WTC11 (cell line): ENCODE data around the gene SEZ6L2. TPM values are rescaled to one million over a fixed set of nuclear protein-coding genes. Genes with fewer than 3 reads are reported as not detected.
A peak's percentile ranks its signal among the peaks of the same experiment; 100 is the strongest.

ENCODE experiments used
- ATF6 ChIP-seq: sonication (generic); formaldehyde crosslinking; IDR thresholded peaks from 2 replicates; pipeline ENCODE4 v1.8.1; 2023; ENCODE audit warnings: mild to moderate bottlenecking, missing genetic modification reagents
- CREB1 ChIP-seq: sonication (generic); formaldehyde crosslinking; IDR thresholded peaks from 2 replicates; pipeline ENCODE4 v1.8.0; 2023; ENCODE audit warnings: mild to moderate bottlenecking, missing genetic modification reagents
- CREM ChIP-seq: sonication (generic); formaldehyde crosslinking; IDR thresholded peaks from 2 replicates; pipeline ENCODE4 v1.8.1; 2022; ENCODE audit warnings: mild to moderate bottlenecking, missing genetic modification reagents, moderate library complexity
- E2F1 ChIP-seq: sonication (generic); formaldehyde crosslinking; IDR thresholded peaks from 2 replicates; pipeline ENCODE4 v1.8.0; 2022; ENCODE audit warnings: mild to moderate bottlenecking, missing genetic modification reagents
- E2F4 ChIP-seq: sonication (generic); formaldehyde crosslinking; IDR thresholded peaks from 2 replicates; pipeline ENCODE4 v1.8.1; 2022; ENCODE audit warnings: low read depth, mild to moderate bottlenecking, moderate library complexity, missing genetic modification reagents, borderline replicate concordance
- E2F5 ChIP-seq: sonication (generic); formaldehyde crosslinking; IDR thresholded peaks from 2 replicates; pipeline ENCODE4 v1.8.1; 2022; ENCODE audit warnings: mild to moderate bottlenecking, moderate library complexity, missing genetic modification reagents
- ETV6 ChIP-seq: sonication (generic); formaldehyde crosslinking; IDR thresholded peaks from 2 replicates; pipeline ENCODE4 v1.8.1; 2022; ENCODE audit warnings: mild to moderate bottlenecking, missing genetic modification reagents
- JAZF1 ChIP-seq: fragments of 250-450 bp; sonication (Bioruptor Pico); IDR thresholded peaks from 2 replicates; pipeline ENCODE4 v1.9.0; 2021; ENCODE audit warnings: moderate library complexity, mild to moderate bottlenecking, inconsistent platforms
- JUN ChIP-seq: sonication (generic); formaldehyde crosslinking; IDR thresholded peaks from 2 replicates; pipeline ENCODE4 v1.8.0; 2023; ENCODE audit warnings: mild to moderate bottlenecking, missing genetic modification reagents
- NFE2L1 ChIP-seq: sonication (generic); formaldehyde crosslinking; IDR thresholded peaks from 2 replicates; pipeline ENCODE4 v1.8.1; 2023; ENCODE audit warnings: missing genetic modification reagents
- NR1H2 ChIP-seq: sonication (generic); formaldehyde crosslinking; IDR thresholded peaks from 2 replicates; pipeline ENCODE4 v1.9.0; 2021; ENCODE audit warnings: mild to moderate bottlenecking, moderate library complexity, missing genetic modification reagents
- PRDM15 ChIP-seq: sonication (generic); formaldehyde crosslinking; IDR thresholded peaks from 2 replicates; pipeline ENCODE4 v1.8.0; 2022; ENCODE audit warnings: missing genetic modification reagents
- PRRX2 ChIP-seq: fragments of 250-450 bp; sonication (Bioruptor Pico); IDR thresholded peaks from 2 replicates; pipeline ENCODE4 v1.8.0; 2021; ENCODE audit warnings: mild to moderate bottlenecking
- RORB ChIP-seq: fragments of 250-450 bp; sonication (Bioruptor Pico); IDR thresholded peaks from 2 replicates; pipeline ENCODE4 v1.9.0; 2021; ENCODE audit warnings: mild to moderate bottlenecking
- SOX15 ChIP-seq: fragments of 250-450 bp; sonication (Bioruptor Pico); IDR thresholded peaks from 2 replicates; pipeline ENCODE4 v1.9.0; 2021; ENCODE audit warnings: mild to moderate bottlenecking
- SP1 ChIP-seq: sonication (generic); formaldehyde crosslinking; conservative IDR thresholded peaks from 2 replicates; pipeline ENCODE4 v1.8.1; 2022; ENCODE audit warnings: missing genetic modification reagents
- TEAD1 ChIP-seq: sonication (generic); formaldehyde crosslinking; IDR thresholded peaks from 2 replicates; pipeline ENCODE4 v1.8.0; 2022; ENCODE audit warnings: mild to moderate bottlenecking, missing genetic modification reagents
- USF1 ChIP-seq: sonication (generic); formaldehyde crosslinking; IDR thresholded peaks from 2 replicates; pipeline ENCODE4 v1.8.0; 2022; ENCODE audit warnings: mild to moderate bottlenecking, missing genetic modification reagents
- USF2 ChIP-seq: sonication (generic); formaldehyde crosslinking; IDR thresholded peaks from 2 replicates; pipeline ENCODE4 v1.8.1; 2023; ENCODE audit warnings: mild to moderate bottlenecking, missing genetic modification reagents, moderate library complexity
- ZBTB43 ChIP-seq: sonication (generic); formaldehyde crosslinking; IDR thresholded peaks from 2 replicates; pipeline ENCODE4 v1.8.1; 2023; ENCODE audit warnings: mild to moderate bottlenecking, missing genetic modification reagents
- ZNF138 ChIP-seq: sonication (generic); formaldehyde crosslinking; conservative IDR thresholded peaks from 2 replicates; pipeline ENCODE4 v1.8.1; 2022; ENCODE audit warnings: mild to moderate bottlenecking, moderate library complexity, missing genetic modification reagents
- ZNF425 ChIP-seq: fragments of 250-450 bp; sonication (Bioruptor Pico); conservative IDR thresholded peaks from 2 replicates; pipeline ENCODE4 v1.9.0; 2021; ENCODE audit warnings: mild to moderate bottlenecking
- total RNA-seq: library from RNA; stranded (reverse); gene quantifications from 3 replicates; pipeline ENCODE4 v1.2.3, GENCODE V29; 2021

Gene SEZ6L2
- total RNA-seq, 1 experiment from 2014 or later = 58.2 TPM

- TF ChIP-seq ZBTB43 (CRISPR knock-in tag) (no peak), CREB1 (CRISPR knock-in tag) (no peak; the same call in 1 of the 2 replicates), ZNF425 (no peak), ETV6 (peak; percentile 18), NR1H2 (CRISPR knock-in tag) (no peak), JAZF1 (CRISPR knock-in tag) (no peak), CREM (peak; percentile 49; the same call in 1 of the 2 replicates), JUN (CRISPR knock-in tag) (peak; percentile 70; the same call in 1 of the 2 replicates), TEAD1 (peak; percentile 12; the same call in 1 of the 2 replicates), E2F1 (CRISPR knock-in tag) (no peak), NFE2L1 (CRISPR knock-in tag) (no peak), SOX15 (CRISPR knock-in tag) (no peak), E2F5 (CRISPR knock-in tag) (no peak), ZNF138 (CRISPR knock-in tag) (no peak), SP1 (CRISPR knock-in tag) (peak; percentile 71; the same call in 1 of the 2 replicates), RORB (CRISPR knock-in tag) (no peak), PRRX2 (no peak), E2F4 (CRISPR knock-in tag) (no peak), ATF6 (CRISPR knock-in tag) (no peak), PRDM15 (CRISPR knock-in tag) (0 out of 2 replicates have a peak, but pooled peaks have one; percentile 19), USF2 (CRISPR knock-in tag) (0 out of 2 replicates have a peak, but pooled peaks have one; percentile 25), USF1 (CRISPR knock-in tag) (no peak)
These were observed 36.3 kb downstream of the SEZ6L2 start, which contains the start of gene CDIPT (continued) for GRCh38 chr16:29862884-29863668.
